ENCODE measurements around the gene SORD.

DNA sequence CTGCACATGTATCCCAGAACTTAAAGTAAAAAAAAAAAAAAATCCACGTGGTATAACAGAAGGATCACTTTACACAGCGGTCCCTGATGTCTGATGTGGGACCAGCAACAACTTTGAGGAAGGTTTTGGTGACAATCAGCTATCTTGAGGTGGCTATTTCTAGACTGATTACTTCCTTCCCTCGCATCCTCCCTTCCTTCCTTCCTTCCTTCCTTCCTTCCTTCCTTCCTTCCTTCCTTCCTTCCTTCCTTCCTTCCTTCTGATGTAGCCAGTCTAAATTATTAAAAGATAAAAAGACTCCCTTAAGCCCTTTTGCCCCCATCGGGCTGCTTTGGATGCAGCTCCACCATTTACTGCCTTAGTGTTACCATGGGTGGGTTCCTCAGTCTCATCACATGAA is 14.9 kb downstream of the SORD start:
- TF ChIP-seq POLR2A (IDR thresholded peaks at IDR 0.05) (no peak), CTCF (IDR thresholded peaks at IDR 0.05) (no peak)

Data from body of pancreas (tissue), 4 donors.